BJ (cell line): ENCODE data around the gene DCP1B. TPM values are rescaled to one million over a fixed set of nuclear protein-coding genes. Genes with fewer than 3 reads are reported as not detected.

Source experiments
- CTCF ChIA-PET: fragments of 350-600 bp; formaldehyde crosslinking; extraction: SDS; loops from one replicate; lab custom pipeline; 2021; ENCODE audit warnings: antibody characterized with exemption, inconsistent platforms; lab: Yijun Ruan, JAX
- POLR2A ChIA-PET: fragments of 300-600 bp; sonication (Branson Sonifier 250); formaldehyde crosslinking; extraction: SDS; loops from one replicate; lab custom pipeline; 2021; ENCODE audit warnings: antibody characterized with exemption; lab: Charles Lee
- DNase-seq: peaks from one replicate; pipeline ENCODE4 v3.0.0-alpha.2; 2011; ENCODE audit warnings: low read depth
- H3K27me3 ChIP-seq: 2 replicates; pipeline ENCODE4 v1.6.0; 2011; ENCODE audit warnings: low read length; ENCODE audit not compliant: control insufficient read depth, insufficient read depth
- H3K36me3 ChIP-seq: 2 replicates; pipeline ENCODE4 v1.5.1; 2011; ENCODE audit warnings: low read length; ENCODE audit not compliant: control insufficient read depth, insufficient read depth
- H3K4me3 ChIP-seq: 2 replicates; pipeline ENCODE4 v1.5.1; 2011; ENCODE audit warnings: low read depth, mild to moderate bottlenecking, control low read depth, low read length
- CTCF ChIP-seq: IDR thresholded peaks from 2 replicates; pipeline ENCODE4 v1.5.1; 2011; ENCODE audit warnings: low read depth, mild to moderate bottlenecking, control low read depth, inconsistent platforms, low read length, moderate library complexity; ENCODE audit not compliant: insufficient read depth
- polyA plus RNA-seq: library from polyadenylated mRNA; depleted of rRNA; stranded (reverse); fragments of >200 nt; gene quantifications from 2 replicates; pipeline ENCODE4 v1.2.3, GENCODE V29; 2011

The DCP1B gene
- polyA plus RNA-seq, 1 experiment, result 29.1 TPM

GRCh38 chr12:2017546-2018337 is 13.5 kb upstream of the DCP1B start:
- H3K36me3 ChIP-seq, result no peaks in the 10 kb centered on the region
- POLR2A ChIA-PET, result no interaction called here
- DNase-seq, result no peak
- TF ChIP-seq CTCF, result no peak
- CTCF ChIA-PET, result interaction anchor here (1.8 kb wide), 1 partner anchor 9 kb away, joined by 5 read pairs; no protein-coding TSS in a partner anchor
- H3K4me3 ChIP-seq, result no peak overlapping the region
- H3K27me3 ChIP-seq, result peaks cover 3% of the 10 kb centered on the region

- Histone ChIP-seq H3K27me3 (peaks cover 3% of the 10 kb centered on the region), H3K4me3 (no peak overlapping the region), H3K36me3 (no peaks in the 10 kb centered on the region)
- no peak for TF ChIP-seq CTCF
- POLR2A ChIA-PET, result no interaction called here
- DNase-seq, result no peak
- CTCF ChIA-PET, result interaction anchor here (1.8 kb wide), 1 partner anchor 10 kb away, joined by 5 read pairs; no protein-coding TSS in a partner anchor
Observed at GRCh38 chr12:2016862-2017545, 12.7 kb upstream of the DCP1B start.

GRCh38 chr12:2014231-2014630 is 10.0 kb upstream of the DCP1B start:
- CTCF ChIA-PET, result interaction anchor here (1.1 to 1.6 kb wide), 2 partner anchors 9 to 20 kb away, joined by 4 read pairs; no protein-coding TSS in a partner anchor
- Histone ChIP-seq H3K36me3 (no peaks in the 10 kb centered on the region), H3K27me3 (peaks cover 1% of the 10 kb centered on the region; the same call in 1 of the 2 replicates), H3K4me3 (no peak overlapping the region)
- no peak for DNase-seq
- TF ChIP-seq CTCF, result no peak
- POLR2A ChIA-PET, result no interaction called here

GRCh38 chr12:2013527-2014223 is 9.4 kb upstream of the DCP1B start:
- POLR2A ChIA-PET, result interaction anchor here (0.5 kb wide), 1 partner anchor 504 kb away, joined by 3 read pairs; no protein-coding TSS in a partner anchor
- no peak overlapping the region for H3K4me3 ChIP-seq
- H3K36me3 ChIP-seq, result no peaks in the 10 kb centered on the region
- CTCF ChIA-PET, result interaction anchor here (1.1 to 1.6 kb wide), 2 partner anchors 14 to 74 kb away, joined by 3 to 4 read pairs; no protein-coding TSS in a partner anchor
- DNase-seq, result no peak
- TF ChIP-seq CTCF, result no peak
- H3K27me3 ChIP-seq, result no peaks in the 10 kb centered on the region; the same call in 1 of the 2 replicates
